HUES64 (cell line): Measurements from ENCODE around the gene RAB11FIP4.

Experiments used
- H3K27ac ChIP-seq: 2 replicates; pipeline ENCODE4 v1.7.0; 2013; ENCODE audit warnings: low read depth, low read length, inconsistent platforms
- H3K27me3 ChIP-seq: 2 replicates; pipeline ENCODE4 v1.6.1; 2013; ENCODE audit warnings: mild to moderate bottlenecking, low read length; ENCODE audit not compliant: insufficient read depth
- H3K36me3 ChIP-seq: 2 replicates; pipeline ENCODE4 v1.6.1; 2013; ENCODE audit warnings: mild to moderate bottlenecking, low read length; ENCODE audit not compliant: insufficient read depth
- H3K4me1 ChIP-seq: 2 replicates; pipeline ENCODE4 v1.6.1; 2013; ENCODE audit warnings: mild to moderate bottlenecking, low read length, moderate library complexity; ENCODE audit not compliant: insufficient read depth
- H3K4me3 ChIP-seq: 2 replicates; pipeline ENCODE4 v1.5.1; 2013; ENCODE audit warnings: mild to moderate bottlenecking, low read length, moderate library complexity
- H3K9ac ChIP-seq: 2 replicates; pipeline ENCODE4 v1.6.1; 2013; ENCODE audit warnings: mild to moderate bottlenecking, low read depth, low read length
- H3K9me3 ChIP-seq: 2 replicates; pipeline ENCODE4 v1.6.1; 2013; ENCODE audit warnings: low read depth, low read length; ENCODE audit not compliant: insufficient read depth
- WGBS: fragments of 150-250, 120-280 bp; methylation state at CpG from one replicate; pipeline ENCODE4 v1.1.7; 2013; ENCODE audit warnings: missing lambda C conversion rate; 5-methylcytosine and 5-hydroxymethylcytosine counted together

The RAB11FIP4 gene

DNA sequence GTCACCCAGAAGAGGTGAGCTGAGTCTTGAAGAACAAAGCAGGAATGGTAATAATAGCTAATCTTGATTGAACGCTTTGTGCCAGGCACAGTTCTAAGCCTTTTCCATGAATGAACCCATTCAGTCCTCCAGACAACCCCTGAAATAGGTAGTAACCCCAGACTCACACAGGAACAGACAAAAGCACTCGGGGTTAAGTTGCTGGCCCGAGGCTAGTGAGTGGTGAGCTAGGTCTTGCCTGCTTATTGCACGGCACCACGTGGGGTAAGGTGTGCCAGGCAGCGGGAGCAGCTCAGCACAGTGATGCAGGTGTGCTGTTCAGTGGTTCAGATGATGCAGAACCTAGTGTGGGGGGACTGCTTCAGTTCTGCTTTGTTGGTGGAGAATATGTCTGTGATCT is 181.6 kb downstream of the RAB11FIP4 start:
- Histone ChIP-seq H3K27me3 (no peaks in the 10 kb centered on the region), H3K9ac (no peak overlapping the region), H3K9me3 (no peaks in the 10 kb centered on the region), H3K36me3 (no peaks in the 10 kb centered on the region), H3K4me3 (no peak overlapping the region), H3K27ac (no peak overlapping the region), H3K4me1 (no peaks in the 10 kb centered on the region)
- WGBS, result 91% methylated on average over 6 of the region's 6 CpGs

- H3K36me3 ChIP-seq, result no peaks in the 10 kb centered on the region
- 86% methylated on average over 6 of the region's 6 CpGs for WGBS
- no peak overlapping the region for H3K27ac ChIP-seq
- H3K9ac ChIP-seq, result no peak overlapping the region
- H3K27me3 ChIP-seq, result no peaks in the 10 kb centered on the region
- no peak overlapping the region for H3K4me3 ChIP-seq
- no peaks in the 10 kb centered on the region for H3K4me1 ChIP-seq
- H3K9me3 ChIP-seq, result no peaks in the 10 kb centered on the region
Measured at GRCh38 chr17:31573861-31574260, 182.4 kb downstream of the RAB11FIP4 start.

GRCh38 chr17:31574458-31574857 is 183.0 kb downstream of the RAB11FIP4 start:
- no peak overlapping the region for H3K27ac ChIP-seq
- no peaks in the 10 kb centered on the region for H3K9me3 ChIP-seq
- H3K27me3 ChIP-seq, result no peaks in the 10 kb centered on the region
- H3K4me3 ChIP-seq, result no peak overlapping the region
- H3K9ac ChIP-seq, result no peak overlapping the region
- H3K36me3 ChIP-seq, result no peaks in the 10 kb centered on the region
- no peaks in the 10 kb centered on the region for H3K4me1 ChIP-seq
- 91% methylated on average over 10 of the region's 10 CpGs for WGBS

GRCh38 chr17:31575043-31575442 is 183.6 kb downstream of the RAB11FIP4 start:
- no peak overlapping the region for H3K4me3 ChIP-seq
- H3K4me1 ChIP-seq, result no peaks in the 10 kb centered on the region
- H3K27ac ChIP-seq, result no peak overlapping the region
- 92% methylated on average over 13 of the region's 13 CpGs for WGBS
- no peaks in the 10 kb centered on the region for H3K27me3 ChIP-seq
- no peaks in the 10 kb centered on the region for H3K9me3 ChIP-seq
- no peak overlapping the region for H3K9ac ChIP-seq
- H3K36me3 ChIP-seq, result no peaks in the 10 kb centered on the region

DNA sequence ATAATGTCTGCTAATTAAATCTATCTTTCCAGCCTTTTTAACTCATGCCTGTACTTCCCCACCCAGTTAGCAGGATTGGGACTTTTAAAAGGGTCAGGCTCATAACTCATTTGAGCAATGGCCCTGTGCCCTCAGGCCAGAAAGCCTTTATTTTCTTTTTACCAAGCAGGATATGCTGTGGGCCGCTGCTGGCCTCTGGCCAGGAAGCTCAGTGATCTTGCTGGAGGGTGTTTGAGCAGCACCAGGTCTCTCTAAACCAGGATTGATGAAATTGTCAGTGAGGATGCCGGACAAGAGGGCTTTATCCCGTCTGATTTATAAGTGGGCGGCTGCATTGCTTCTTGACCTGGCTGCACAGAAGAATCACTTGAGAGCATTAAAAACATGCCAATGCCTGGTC is 187.8 kb downstream of the RAB11FIP4 start:
- no peak overlapping the region for H3K27ac ChIP-seq
- H3K9me3 ChIP-seq, result no peaks in the 10 kb centered on the region
- no peaks in the 10 kb centered on the region for H3K27me3 ChIP-seq
- H3K4me3 ChIP-seq, result no peak overlapping the region
- WGBS, result 87% methylated on average over 4 of the region's 4 CpGs
- H3K4me1 ChIP-seq, result no peaks in the 10 kb centered on the region
- H3K36me3 ChIP-seq, result no peaks in the 10 kb centered on the region
- H3K9ac ChIP-seq, result no peak overlapping the region

DNA sequence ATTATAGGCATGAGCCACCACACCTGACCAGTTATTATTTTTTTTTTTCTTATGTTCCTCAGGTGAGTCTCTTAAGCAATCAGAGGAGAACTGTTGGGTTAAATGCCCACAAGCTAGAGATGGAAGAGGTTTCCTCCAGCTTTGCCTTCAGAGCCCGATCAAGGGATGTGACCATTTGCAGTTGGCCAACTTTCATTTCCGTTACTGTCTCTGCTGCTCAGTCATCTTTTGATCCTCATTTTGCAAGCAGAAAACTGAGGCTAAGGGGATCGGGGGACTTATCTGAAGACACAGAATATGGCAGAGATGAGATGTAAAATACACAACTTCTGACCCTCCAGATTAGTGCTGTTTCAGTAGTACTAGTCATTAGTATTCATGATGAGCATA is 188.8 kb downstream of the RAB11FIP4 start:
- Histone ChIP-seq H3K9ac (no peak overlapping the region), H3K4me3 (no peak overlapping the region), H3K27me3 (no peaks in the 10 kb centered on the region), H3K9me3 (no peaks in the 10 kb centered on the region), H3K4me1 (no peaks in the 10 kb centered on the region), H3K36me3 (no peaks in the 10 kb centered on the region), H3K27ac (no peak overlapping the region)
- 97% methylated on average over 3 of the region's 3 CpGs for WGBS

- Histone ChIP-seq H3K9me3 (no peaks in the 10 kb centered on the region), H3K27me3 (no peaks in the 10 kb centered on the region), H3K4me3 (no peak overlapping the region), H3K27ac (no peak overlapping the region), H3K4me1 (no peaks in the 10 kb centered on the region), H3K36me3 (no peaks in the 10 kb centered on the region), H3K9ac (no peak overlapping the region; the same call in 1 of the 2 replicates)
- 92% methylated on average over 16 of the region's 16 CpGs for WGBS
Measured at GRCh38 chr17:31580706-31581490, 189.4 kb downstream of the RAB11FIP4 start.

DNA sequence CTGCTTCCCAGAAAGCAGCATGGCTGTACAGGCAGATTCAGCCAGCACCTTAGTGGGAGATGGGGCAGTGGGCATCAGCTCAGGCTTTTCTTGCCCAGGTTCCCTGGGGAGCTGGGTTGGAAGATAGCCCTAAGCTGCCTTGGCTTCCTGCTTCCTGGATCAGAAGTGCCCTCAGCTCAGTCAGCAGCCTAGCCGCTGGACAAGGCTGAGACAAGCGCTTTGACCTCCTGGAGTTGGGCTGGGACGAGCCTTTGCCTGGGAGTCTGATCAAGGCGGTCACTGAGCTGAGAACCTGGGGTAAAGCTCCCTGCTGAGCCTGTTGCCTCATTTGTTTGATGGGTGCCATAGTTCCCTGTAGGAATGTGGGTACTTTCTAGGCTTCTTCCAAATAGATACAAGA is 190.0 kb downstream of the RAB11FIP4 start:
- H3K9ac ChIP-seq, result no peak overlapping the region
- no peaks in the 10 kb centered on the region for H3K4me1 ChIP-seq

GRCh38 chr17:31582151-31582907 is 190.9 kb downstream of the RAB11FIP4 start:
- WGBS, result 92% methylated on average over 8 of the region's 8 CpGs
- Histone ChIP-seq H3K27ac (no peak overlapping the region), H3K4me1 (no peaks in the 10 kb centered on the region), H3K9me3 (no peaks in the 10 kb centered on the region), H3K4me3 (no peak overlapping the region), H3K36me3 (no peaks in the 10 kb centered on the region), H3K9ac (no peak overlapping the region), H3K27me3 (no peaks in the 10 kb centered on the region)

More for the DNA sequence above, 190.0 kb downstream of the RAB11FIP4 start:
- 94% methylated on average over 4 of the region's 4 CpGs for WGBS
- Histone ChIP-seq H3K36me3 (no peaks in the 10 kb centered on the region), H3K27me3 (no peaks in the 10 kb centered on the region), H3K27ac (no peak overlapping the region), H3K4me3 (no peak overlapping the region), H3K9me3 (no peaks in the 10 kb centered on the region)

- 92% methylated on average over 6 of the region's 7 CpGs for WGBS
- no peak overlapping the region for H3K27ac ChIP-seq
Measured at GRCh38 chr17:31583772-31584356, 192.4 kb downstream of the RAB11FIP4 start.

More at GRCh38 chr17:31583772-31584356, 192.4 kb downstream of the RAB11FIP4 start:
- Histone ChIP-seq H3K27me3 (no peaks in the 10 kb centered on the region), H3K4me1 (no peaks in the 10 kb centered on the region), H3K9ac (no peak overlapping the region), H3K9me3 (no peaks in the 10 kb centered on the region), H3K36me3 (no peaks in the 10 kb centered on the region), H3K4me3 (no peak overlapping the region)
